ENCODE results near the gene CTSW. TPM values are rescaled to one million over a fixed set of nuclear protein-coding genes. Genes with fewer than 3 reads are reported as not detected.

The CTSW gene
- total and polyA plus RNA-seq, 2 of the 4 experiments (the other 2 are of a cell fraction): 0.07 to 0.18 TPM

DNA sequence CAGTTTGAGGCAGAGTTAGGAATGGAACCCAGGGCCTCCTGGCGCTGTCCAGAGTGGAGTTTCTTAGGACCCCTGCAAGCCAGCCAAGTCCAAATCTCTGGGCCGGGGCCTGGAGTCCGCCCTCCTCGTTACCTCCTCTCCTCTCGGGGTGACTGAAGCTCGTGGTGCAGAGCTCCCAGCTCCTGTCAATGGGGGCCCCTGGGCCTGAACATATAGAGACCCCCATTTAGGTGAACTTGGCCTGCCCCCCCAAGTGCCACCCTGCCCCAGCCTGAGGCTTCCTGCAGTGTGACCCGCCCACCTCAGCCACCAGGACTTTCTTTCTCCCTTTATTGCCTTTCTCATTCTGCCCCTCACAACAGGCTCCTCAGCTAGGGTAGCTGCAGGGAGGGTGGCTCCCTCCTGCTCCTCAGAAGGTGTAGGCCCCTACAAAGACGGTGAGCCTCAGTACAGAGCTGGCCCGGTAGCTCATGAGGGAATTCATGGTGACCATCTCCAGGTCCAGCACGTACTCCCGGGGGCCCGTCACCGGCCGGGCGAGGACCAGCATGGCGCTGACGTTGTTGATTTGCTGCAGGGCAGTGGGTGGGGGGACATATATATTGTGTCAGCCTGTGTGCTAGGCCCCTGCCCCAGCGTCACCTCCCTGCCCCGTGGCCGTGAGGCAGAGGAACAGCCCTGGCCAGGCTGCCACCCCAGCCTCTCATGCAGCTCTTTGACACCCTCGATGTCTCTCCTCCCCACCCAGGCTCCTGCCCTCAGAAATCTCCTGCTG lies 12.9 kb upstream of the CTSW start:
- dilution Hi-C loops (cut with HindIII; ENCODE audit: low sequenced_read_pairs, unreplicated experiment): no loop called here
- peaks cover 51% of the 10 kb centered on the region for H4K20me1 ChIP-seq (ENCODE audit: insufficient read depth, low read length)

More for the DNA sequence above, 12.9 kb upstream of the CTSW start:
- no peak for DNase-seq
- ChIA-PET POLR2A (ENCODE audit: unreplicated experiment) (interaction anchor here (1.0 kb wide), 1 partner anchor 9 kb away, joined by 3 read pairs; the partner anchor contains the start of gene CFL1), CTCF (no interaction called here)
- peaks cover 18 to 89% of the 10 kb centered on the region in 2 experiments for H3K79me1 ChIP-seq (ENCODE audit: low read depth in 1 of 2, low read length in 2 of 2)
- H2BK20ac ChIP-seq (ENCODE audit: low read depth, low read length): no peak overlapping the region
- no peaks in the 10 kb centered on the region for H3K9me3 ChIP-seq (ENCODE audit: control insufficient read depth, insufficient read depth, low read length)
- H2AK5ac ChIP-seq (ENCODE audit: low read depth, low read length): no peak overlapping the region
- H3K4me2 ChIP-seq (ENCODE audit: low read depth, low read length): no peak overlapping the region
- no peak overlapping the region for H3K14ac ChIP-seq (replicated peaks; ENCODE audit: low read depth, low read length)
- peaks cover 91% of the 10 kb centered on the region for H3K36me3 ChIP-seq (ENCODE audit: control insufficient read depth, insufficient read depth, low read length)
- in situ Hi-C loops (cut with MboI; ENCODE audit: low sequenced_read_pairs) (no loop called here), intact Hi-C loops (cut with micrococcal nuclease) (no loop called here)
- no peak overlapping the region for H2BK15ac ChIP-seq (ENCODE audit: low read depth, low read length)
- H3K23ac ChIP-seq (ENCODE audit: low read depth, low read length): no peak overlapping the region
- TF ChIP-seq BHLHE40 (IDR thresholded peaks at IDR 0.05; ENCODE audit: low read depth, low read length) (no peak), CHD1 (IDR thresholded peaks at IDR 0.05; ENCODE audit: low read depth, low read length) (no peak), MAZ (IDR thresholded peaks at IDR 0.05; ENCODE audit: borderline replicate concordance, low read depth, low read length) (no peak)
- no peak overlapping the region for H3K9ac ChIP-seq (ENCODE audit: low read depth, low read length)
- H4K91ac ChIP-seq (ENCODE audit: insufficient read depth, low read depth, low read length): no peak overlapping the region
- no peak for ATAC-seq (ENCODE audit: low read depth)
- peaks cover 14% of the 10 kb centered on the region; the same call in 1 of the 2 replicates for H3K4me1 ChIP-seq (ENCODE audit: control insufficient read depth, insufficient read depth, low read length)
- 87% methylated on average over 9 of the region's 21 CpGs; no CpG with 5 or more reads in 1 of the 2 experiments for WGBS, 2 experiments (ENCODE audit: extremely low coverage in 2 of 2, insufficient read length in 1 of 2)
- no peak overlapping the region for H4K8ac ChIP-seq (ENCODE audit: low read depth in 2 of 2, low read length in 2 of 2)
- H2BK120ac ChIP-seq (ENCODE audit: low read depth, low read length): no peak overlapping the region
- no peaks in the 10 kb centered on the region for H3K27me3 ChIP-seq (ENCODE audit: control insufficient read depth, insufficient read depth, low read length)
- no peak overlapping the region for H4K5ac ChIP-seq (ENCODE audit: low read depth, low read length)
- no peak overlapping the region for H3K27ac ChIP-seq (ENCODE audit: insufficient read depth, low read length)
- no peak overlapping the region for H3K4ac ChIP-seq (ENCODE audit: low read depth, low read length)
- no peak overlapping the region for H3K18ac ChIP-seq (ENCODE audit: low read depth, low read length)
- no peak overlapping the region for H2AK9ac ChIP-seq (replicated peaks; ENCODE audit: low read depth, low read length, poor library complexity)
- H3K4me3 ChIP-seq (ENCODE audit: insufficient read depth, low read depth, low read length): no peak overlapping the region
- no peak overlapping the region for H3K56ac ChIP-seq (ENCODE audit: extremely low read depth, insufficient read depth, low read length)
- H2AFZ ChIP-seq (replicated peaks; ENCODE audit: low read length, poor library complexity): peak overlapping the region; percentile 4
- BruUV-seq (replicated peaks): TSS peak; percentile 71
- H2BK5ac ChIP-seq (ENCODE audit: low read depth, low read length, poor library complexity, severe bottlenecking): no peak overlapping the region
- peaks cover 5% of the 10 kb centered on the region; the same call in 1 of the 2 replicates for H3K9me1 ChIP-seq (ENCODE audit: insufficient read depth, low read length)

Measured in IMR-90 (cell line).